ENCODE measurements around the gene RBFOX1. TPM values are rescaled to one million over a fixed set of nuclear protein-coding genes. Genes with fewer than 3 reads are reported as not detected.

RBFOX1 gene
- polyA plus RNA-seq, 1 of the 3 experiments (the other 2 are of a cell fraction), result not detected

- H3K9ac ChIP-seq, result no peak overlapping the region
- H4K20me1 ChIP-seq (ENCODE audit: insufficient read depth), result no peaks in the 10 kb centered on the region
- DNase-seq, result no peak
- H3K36me3 ChIP-seq (replicated peaks in 1 of 2; ENCODE audit: control insufficient read depth in 1 of 2, insufficient read depth in 2 of 2, low read length in 1 of 2), result no peaks in the 10 kb centered on the region
- H3K79me2 ChIP-seq (ENCODE audit: insufficient read depth), result no peaks in the 10 kb centered on the region
- H3K4me3 ChIP-seq (ENCODE audit: low read depth in 2 of 2, low read length in 1 of 2), result no peak overlapping the region
- H2AFZ ChIP-seq (ENCODE audit: low read depth), result no peak overlapping the region
- no peaks in the 10 kb centered on the region for H3K4me1 ChIP-seq (ENCODE audit: control insufficient read depth in 1 of 2, insufficient read depth in 2 of 2, low read depth in 1 of 2, low read length in 1 of 2)
- no peak overlapping the region for H3K4me2 ChIP-seq
- H3F3A ChIP-seq (replicated peaks; ENCODE audit: insufficient read depth), result no peaks in the 10 kb centered on the region
- POLR2A ChIA-PET, result no interaction called here
- H3K9me3 ChIP-seq, result no peaks in the 10 kb centered on the region
- H3K27ac ChIP-seq (ENCODE audit: low read depth in 2 of 2, low read length in 1 of 2), result no peak overlapping the region
- H3K27me3 ChIP-seq (ENCODE audit: insufficient read depth), result no peaks in the 10 kb centered on the region
- no peaks in the 10 kb centered on the region for H3K9me2 ChIP-seq
- CTCF ChIA-PET, result no interaction called here
- WGBS (ENCODE audit: low lambda C conversion rate), result 19% methylated on average over 4 of the region's 4 CpGs
- TF ChIP-seq ELF1 (IDR thresholded peaks at IDR 0.05) (no peak), RAD21 (IDR thresholded peaks at IDR 0.05; ENCODE audit: low read length) (no peak), USF2 (IDR thresholded peaks at IDR 0.05; ENCODE audit: borderline replicate concordance, low read depth, low read length) (no peak), EZH2phosphoT487 (IDR thresholded peaks at IDR 0.05; ENCODE audit: borderline replicate concordance, low read depth) (no peak), GATA2 (CRISPR knock-in tag; IDR thresholded peaks at IDR 0.05) (no peak), EP300 (IDR thresholded peaks at IDR 0.05; ENCODE audit: borderline replicate concordance in 1 of 2, low read depth in 1 of 2, low read length in 1 of 2) (no peak), GABPA (IDR thresholded peaks at IDR 0.05; ENCODE audit: low read depth) (no peak), SMC3 (IDR thresholded peaks at IDR 0.05; ENCODE audit: low read depth, low read length) (no peak), FOXJ3 (CRISPR knock-in tag; IDR thresholded peaks at IDR 0.05) (no peak), CHD2 (IDR thresholded peaks at IDR 0.05; ENCODE audit: low read length, partially characterized antibody) (no peak), FOXM1 (IDR thresholded peaks at IDR 0.05; ENCODE audit: low read depth) (no peak), FOSL2 (IDR thresholded peaks at IDR 0.05; ENCODE audit: borderline replicate concordance, low read depth) (no peak), NRF1 (IDR thresholded peaks at IDR 0.05; ENCODE audit: low read depth, low read length) (no peak), REST (IDR thresholded peaks at IDR 0.05; ENCODE audit: low read depth, low read length) (no peak), PBX3 (IDR thresholded peaks at IDR 0.05) (no peak)
These were observed 415.9 kb downstream of the RBFOX1 start for GRCh38 chr16:7748522-7748921.

All from SK-N-SH (cell line).